Loucy (cell line): ENCODE results near the gene PTCD1.

Experiments used
- EZH2phosphoT487 ChIP-seq: fragments of 200-600 bp; IDR thresholded peaks from 2 replicates; pipeline ENCODE4 v1.6.1; 2018; ENCODE audit warnings: antibody characterized with exemption, mild to moderate bottlenecking, moderate library complexity, borderline replicate concordance
- TF ChIP-seq, protein P1 (sequence below): fragments of 200-600 bp; sonication (generic); conservative IDR thresholded peaks from 2 replicates; pipeline ENCODE4 v1.5.1; 2014; ENCODE audit warnings: mild to moderate bottlenecking, antibody characterized with exemption, low read length

DNA sequence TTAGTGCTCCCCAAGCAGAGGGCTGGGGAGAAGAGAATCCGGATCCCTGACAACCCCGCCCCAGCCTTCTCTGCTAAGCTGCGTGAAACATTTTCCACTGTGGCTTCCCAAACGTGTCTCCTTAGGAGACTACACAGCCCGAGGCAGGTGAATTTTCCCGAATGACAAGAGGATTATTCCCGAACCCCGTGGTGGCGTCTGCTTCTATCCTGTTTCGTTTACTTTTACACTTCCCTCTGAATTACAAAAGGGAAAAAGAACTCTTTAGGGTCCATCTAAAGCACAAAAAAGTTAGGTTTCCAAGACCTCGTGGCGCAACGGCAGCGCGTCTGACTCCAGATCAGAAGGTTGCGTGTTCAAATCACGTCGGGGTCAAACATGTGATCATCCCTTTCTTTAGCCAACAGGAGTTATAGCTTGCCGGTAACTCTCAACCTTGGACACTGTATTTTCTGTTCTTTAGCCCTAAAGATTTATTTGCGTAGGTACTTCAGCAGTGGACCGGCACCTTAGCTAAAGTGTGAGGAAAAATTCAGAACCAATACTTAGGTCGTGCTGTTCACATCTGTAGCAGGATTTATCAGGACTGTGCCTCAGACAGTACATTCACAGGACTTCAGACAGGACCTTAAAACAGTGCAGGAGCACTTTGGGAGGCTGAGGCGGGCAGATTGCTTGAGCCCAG lies 30.9 kb upstream of the PTCD1 start:
- TF ChIP-seq, protein P1, sequence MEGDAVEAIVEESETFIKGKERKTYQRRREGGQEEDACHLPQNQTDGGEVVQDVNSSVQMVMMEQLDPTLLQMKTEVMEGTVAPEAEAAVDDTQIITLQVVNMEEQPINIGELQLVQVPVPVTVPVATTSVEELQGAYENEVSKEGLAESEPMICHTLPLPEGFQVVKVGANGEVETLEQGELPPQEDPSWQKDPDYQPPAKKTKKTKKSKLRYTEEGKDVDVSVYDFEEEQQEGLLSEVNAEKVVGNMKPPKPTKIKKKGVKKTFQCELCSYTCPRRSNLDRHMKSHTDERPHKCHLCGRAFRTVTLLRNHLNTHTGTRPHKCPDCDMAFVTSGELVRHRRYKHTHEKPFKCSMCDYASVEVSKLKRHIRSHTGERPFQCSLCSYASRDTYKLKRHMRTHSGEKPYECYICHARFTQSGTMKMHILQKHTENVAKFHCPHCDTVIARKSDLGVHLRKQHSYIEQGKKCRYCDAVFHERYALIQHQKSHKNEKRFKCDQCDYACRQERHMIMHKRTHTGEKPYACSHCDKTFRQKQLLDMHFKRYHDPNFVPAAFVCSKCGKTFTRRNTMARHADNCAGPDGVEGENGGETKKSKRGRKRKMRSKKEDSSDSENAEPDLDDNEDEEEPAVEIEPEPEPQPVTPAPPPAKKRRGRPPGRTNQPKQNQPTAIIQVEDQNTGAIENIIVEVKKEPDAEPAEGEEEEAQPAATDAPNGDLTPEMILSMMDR = no peak
- TF ChIP-seq EZH2phosphoT487 = no peak
